Renal cortex interstitium (tissue), 11 donors: ENCODE results near the gene PPFIA4. TPM values are rescaled to one million over a fixed set of nuclear protein-coding genes. Genes with fewer than 3 reads are reported as not detected.

ENCODE experiments used
- DNase-seq, 11 donors: peaks; one replicate each; pipeline ENCODE4 v3.0.0-alpha.2; 2013; ENCODE audit warnings: low read depth in 9 of 11, low spot score in 4 of 11; ENCODE audit errors: extremely low read depth in 1 of 11
- polyA plus RNA-seq, 3 donors: library from polyadenylated mRNA; unstranded; fragments of 120-200 nt; gene quantifications; one replicate each; pipeline ENCODE4 v1.2.1, GENCODE V29; 2013; ENCODE audit not compliant: insufficient read length in 3 of 3

PPFIA4 gene
- polyA plus RNA-seq, 3 donors, result 7.4 to 14.9 (median 8.5) TPM

DNA sequence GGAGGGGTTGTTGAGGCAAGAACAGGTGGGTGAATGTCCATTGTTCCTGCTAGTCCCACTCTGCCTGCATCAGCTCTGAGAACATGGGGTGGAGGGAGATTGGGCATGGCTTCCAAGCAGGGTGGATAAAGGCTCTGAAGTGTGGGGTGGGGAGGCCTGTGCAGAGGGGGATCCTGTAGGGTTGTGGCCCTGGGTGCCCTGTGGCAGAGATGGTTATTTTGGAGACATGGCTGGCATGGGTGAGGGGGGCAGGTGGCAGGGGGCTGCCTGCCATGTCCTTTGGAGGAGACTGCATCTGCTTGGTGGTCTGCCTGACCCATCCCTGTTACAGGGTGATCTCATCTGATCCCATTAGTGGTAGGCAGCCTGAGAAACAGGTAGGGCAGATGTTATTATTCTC, 48.3 kb downstream of the PPFIA4 start:
- no peak for DNase-seq

DNA sequence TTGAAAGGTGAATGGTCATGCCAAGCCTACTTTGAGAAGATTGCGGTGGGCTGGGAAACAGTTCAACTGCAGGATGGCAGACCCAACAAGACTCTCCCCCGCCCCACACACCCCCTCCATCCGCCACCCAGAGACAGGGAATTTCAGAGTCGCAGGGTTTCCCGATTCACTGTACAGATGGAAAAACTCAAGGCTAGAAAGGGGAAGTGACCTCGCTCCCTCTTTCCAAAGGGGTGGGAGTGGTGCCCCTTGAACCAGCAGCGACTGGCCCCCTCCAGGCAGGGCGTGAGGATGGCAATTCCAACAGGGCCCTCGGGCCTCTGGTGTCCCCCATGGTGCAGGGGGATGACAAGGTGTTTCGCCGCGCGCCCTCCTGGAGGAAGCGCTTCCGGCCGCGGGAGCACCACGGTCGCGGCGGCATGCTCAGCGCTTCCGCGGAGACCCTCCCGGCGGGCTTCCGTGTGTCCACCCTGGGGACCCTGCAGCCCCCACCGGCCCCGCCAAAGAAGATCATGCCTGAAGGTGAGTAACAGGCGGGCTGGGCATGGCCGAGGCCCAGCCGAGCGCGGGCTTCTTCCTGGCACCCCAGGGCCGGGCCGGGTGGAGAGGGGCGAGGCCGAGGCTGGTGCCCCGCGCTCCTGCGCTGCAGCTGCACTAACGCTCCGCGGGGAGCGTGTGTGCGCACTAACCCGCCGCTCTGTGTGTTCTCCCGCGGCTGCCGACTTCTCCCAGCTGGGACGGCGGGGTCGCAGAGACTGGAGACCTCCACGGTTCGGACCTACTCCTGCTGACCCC, 49.1 kb downstream of the PPFIA4 start:
- DNase-seq, result no peak

GRCh38 chr1:203076031-203076511, 49.8 kb downstream of the PPFIA4 start:
- no peak for DNase-seq

GRCh38 chr1:203077367-203077766, 51.1 kb downstream of the PPFIA4 start:
- no peak for DNase-seq

DNA sequence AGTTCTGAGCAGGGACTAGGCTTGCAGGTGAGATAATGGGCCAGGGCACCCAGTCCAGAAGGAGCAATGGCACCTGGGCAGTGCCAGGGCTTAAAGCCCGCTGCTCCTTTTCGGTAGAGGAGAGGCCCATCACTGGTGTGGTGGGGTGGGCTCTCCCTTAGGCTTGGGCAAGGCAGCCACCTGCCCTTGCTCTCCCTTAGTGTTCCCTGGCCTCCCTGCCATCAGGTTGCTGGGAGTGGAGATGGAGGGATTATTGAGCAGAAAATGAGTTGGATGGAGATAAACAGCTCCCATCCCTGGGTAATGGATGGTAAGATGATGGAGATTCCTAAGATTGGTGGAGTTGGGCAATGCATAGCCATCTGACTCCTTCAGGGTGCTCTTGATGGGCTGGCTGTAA, 51.7 kb downstream of the PPFIA4 start:
- no peak for DNase-seq

GRCh38 chr1:203078478-203078877, 52.2 kb downstream of the PPFIA4 start:
- no peak for DNase-seq

GRCh38 chr1:203080456-203080855, 54.2 kb downstream of the PPFIA4 start:
- no peak for DNase-seq

DNA sequence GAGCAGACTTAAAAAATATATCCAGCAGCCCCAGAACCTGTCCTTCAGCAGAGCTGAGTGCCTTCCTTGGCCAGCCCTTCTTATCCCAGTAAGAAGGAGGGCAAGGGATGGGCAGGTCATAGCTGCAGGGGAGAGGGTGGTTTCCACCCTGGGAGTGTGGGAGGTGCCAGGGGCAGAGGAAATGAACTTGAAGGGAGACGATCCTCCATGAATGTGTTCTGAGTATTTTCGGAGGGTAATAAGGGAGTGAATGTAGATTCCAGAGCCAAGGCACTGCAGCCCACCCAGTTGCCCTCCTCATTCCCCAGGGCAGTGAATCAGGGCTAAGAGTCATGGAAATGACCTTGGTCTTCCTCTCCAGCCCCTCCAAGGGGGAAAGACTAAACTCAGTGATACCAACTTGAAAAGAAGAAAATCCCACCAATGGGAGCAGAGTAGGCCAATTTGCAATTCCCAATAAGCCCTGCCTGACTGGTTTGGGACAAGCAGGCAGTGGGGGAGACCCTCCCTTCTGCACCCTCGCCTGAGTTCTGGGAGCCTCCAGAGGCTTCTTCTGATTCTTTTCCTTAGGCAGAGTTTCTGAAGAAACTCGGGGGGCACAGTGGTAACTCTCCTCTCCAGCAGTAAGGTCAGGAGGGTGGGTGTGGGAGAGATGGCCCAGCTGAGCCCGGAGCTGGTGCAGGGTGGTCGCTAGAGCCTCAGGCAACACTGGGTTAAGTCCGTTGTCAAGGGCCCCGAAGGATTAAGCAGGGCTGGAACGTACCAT, 55.4 kb downstream of the PPFIA4 start:
- no peak for DNase-seq

GRCh38 chr1:203082231-203082505, 55.9 kb downstream of the PPFIA4 start:
- DNase-seq, result no peak

DNA sequence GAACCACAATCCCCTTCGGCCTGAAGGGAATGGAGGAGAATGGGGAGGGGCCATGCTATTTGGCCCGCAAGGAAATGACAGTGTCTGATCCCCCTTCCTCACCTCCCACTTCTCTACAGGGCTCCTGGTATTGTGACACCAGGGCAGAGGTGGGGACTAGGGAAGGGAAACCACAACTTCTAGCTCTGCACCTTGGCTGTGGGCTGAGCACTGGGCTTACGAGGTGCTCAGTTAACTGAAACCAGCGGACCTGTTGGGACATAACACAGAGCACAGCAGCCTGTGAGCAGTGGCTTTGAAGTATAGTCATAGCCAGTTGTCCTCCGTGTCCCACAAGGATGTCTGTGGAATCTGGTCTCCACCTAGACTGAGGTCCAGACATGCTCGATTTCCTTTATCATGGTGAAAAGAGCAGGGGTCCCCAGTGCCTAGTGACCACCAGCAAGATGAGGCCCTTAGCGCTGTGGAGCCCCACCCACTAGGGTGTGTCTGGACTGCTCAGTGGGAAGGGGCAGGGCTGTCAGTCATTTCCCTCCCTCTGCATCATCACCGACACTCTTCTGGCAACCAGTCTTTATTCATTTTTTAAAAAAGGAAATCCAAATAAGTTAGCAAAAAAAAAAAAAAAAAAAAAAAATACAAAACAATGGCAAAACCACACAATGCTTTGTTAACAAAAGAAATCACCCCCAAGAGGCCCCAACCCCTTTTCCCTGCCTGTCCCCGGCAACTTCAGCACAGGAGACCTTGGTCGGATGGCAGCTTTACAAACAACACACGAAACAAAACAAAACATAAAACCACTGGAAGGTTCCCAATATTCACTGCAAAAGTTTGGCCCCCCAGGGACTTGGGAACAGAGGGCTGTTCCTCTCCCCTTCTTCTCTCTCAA, 56.5 kb downstream of the PPFIA4 start:
- no peak for DNase-seq

GRCh38 chr1:203083463-203083921, 57.2 kb downstream of the PPFIA4 start:
- DNase-seq, result no peak

GRCh38 chr1:203084588-203085527, 58.6 kb downstream of the PPFIA4 start:
- DNase-seq, result no peak

- DNase-seq, result no peak
Measured at GRCh38 chr1:203085528-203086406, 59.5 kb downstream of the PPFIA4 start, which contains the start of gene MYOG. Gene MYOG (minus strand): TSS chr1:203086012. CDS start chr1:203085961, 51 bp downstream.

DNA sequence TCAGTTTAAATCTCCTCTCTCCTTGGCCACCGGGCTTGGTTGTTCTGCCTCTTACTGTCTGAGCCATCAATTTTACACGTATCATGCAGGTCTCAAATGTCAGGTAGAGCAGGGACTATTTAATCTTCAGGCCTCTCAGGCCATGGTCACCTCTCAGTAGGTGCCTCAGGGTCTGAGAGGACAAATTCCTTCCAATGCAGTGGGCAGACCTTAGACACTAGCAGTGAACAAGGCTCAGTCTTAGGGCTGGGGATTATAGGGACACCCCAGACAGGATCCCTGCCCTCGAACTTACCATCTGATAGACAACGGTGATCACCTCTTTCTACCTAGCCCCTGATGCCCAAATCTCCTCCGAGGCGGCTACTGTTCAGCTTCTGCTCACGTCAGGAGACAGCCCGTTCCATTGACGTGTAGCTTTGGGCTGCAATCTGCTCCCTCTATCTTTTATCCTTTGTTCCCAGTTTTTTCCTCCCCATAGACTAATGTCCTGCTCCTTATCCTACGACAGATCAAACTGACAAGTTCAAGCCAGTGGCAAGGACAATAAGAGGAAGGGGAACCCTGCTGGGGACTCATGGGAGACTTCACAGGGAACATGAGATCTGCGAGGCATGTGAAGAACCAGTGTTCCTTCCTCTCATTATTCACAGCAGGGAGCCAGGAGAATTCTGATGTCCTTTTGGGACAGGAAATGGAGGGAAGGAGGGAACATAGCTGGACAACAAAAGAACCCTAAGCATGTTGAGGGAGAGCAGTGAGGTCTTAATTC, 60.9 kb downstream of the PPFIA4 start:
- no peak for DNase-seq

GRCh38 chr1:203088441-203088840, 62.1 kb downstream of the PPFIA4 start:
- DNase-seq, result no peak

DNA sequence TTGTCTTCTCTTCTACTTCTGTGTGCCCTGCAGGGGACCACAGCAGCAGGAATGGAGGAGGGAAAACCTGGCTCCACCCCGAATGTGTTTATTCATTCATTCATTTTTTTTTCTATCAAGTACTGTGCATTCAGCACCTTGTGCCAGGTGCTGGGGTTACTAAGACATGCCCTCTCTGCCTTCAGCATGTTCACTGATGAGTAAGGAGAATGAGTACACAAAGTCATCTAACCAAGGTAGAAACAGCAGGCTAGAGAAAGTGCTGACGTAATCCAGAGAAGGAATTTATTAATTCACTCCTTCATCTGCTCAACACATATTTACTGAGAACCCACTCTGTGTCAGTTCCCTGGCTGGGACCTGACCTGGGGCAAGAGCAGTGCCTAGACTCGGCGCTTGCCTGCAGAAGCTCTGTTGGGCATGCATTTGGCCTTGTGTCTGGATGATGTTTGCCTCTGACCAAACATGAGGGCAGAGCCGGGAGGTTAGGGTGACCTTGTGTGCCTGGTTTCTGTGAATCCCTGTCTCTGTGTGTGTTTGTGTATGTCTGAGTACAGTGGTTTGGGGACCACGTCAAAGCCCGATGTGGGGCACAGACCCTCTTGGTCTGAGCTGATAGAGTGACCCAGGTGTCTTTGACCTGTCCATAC, 62.8 kb downstream of the PPFIA4 start:
- no peak for DNase-seq
